BLaER1 treated with 17β-estradiol and CSF1 and Interleukin-3, amounts not matched to agents 10 nM and 100 nM (cell line): Measurements from ENCODE around the gene SPAG16.

ENCODE experiments used
- H3K27ac ChIP-seq, 11 experiments: shearing (Covaris generic); formaldehyde crosslinking; 2 replicates each; pipeline ENCODE4 v1.8.1; 2022
- H3K27me3 ChIP-seq, 11 experiments: shearing (Covaris generic); formaldehyde crosslinking; 2 replicates each; pipeline ENCODE4 v1.8.1; 2022
- H3K36me3 ChIP-seq, 11 experiments: shearing (Covaris generic); formaldehyde crosslinking; 2 replicates each; pipeline ENCODE4 v1.8.1; 2022
- H3K4me1 ChIP-seq, 10 experiments: shearing (Covaris generic); formaldehyde crosslinking; 2 replicates each; pipeline ENCODE4 v1.8.1; 2022
- H3K4me2 ChIP-seq, 11 experiments: shearing (Covaris generic); formaldehyde crosslinking; 2 replicates each; pipeline ENCODE4 v1.8.1; 2022
- H3K4me3 ChIP-seq, 10 experiments: shearing (Covaris generic); formaldehyde crosslinking; 2 replicates each; pipeline ENCODE4 v1.8.1; 2022
- H3K9ac ChIP-seq, 11 experiments: shearing (Covaris generic); formaldehyde crosslinking; 2 replicates each; pipeline ENCODE4 v1.8.1; 2022
- H3K9me3 ChIP-seq, 11 experiments: shearing (Covaris generic); formaldehyde crosslinking; replicated peaks in 1 of 11; 2 replicates each; pipeline ENCODE4 v1.8.1; 2022
- H4K20me1 ChIP-seq, 11 experiments: shearing (Covaris generic); formaldehyde crosslinking; 2 replicates each; pipeline ENCODE4 v1.8.1; 2022
- Cebpa-rat ChIP-seq, 11 experiments: shearing (Covaris generic); IDR thresholded peaks; 2 replicates each; pipeline ENCODE4 v1.8.1; 2022

SPAG16 gene

DNA sequence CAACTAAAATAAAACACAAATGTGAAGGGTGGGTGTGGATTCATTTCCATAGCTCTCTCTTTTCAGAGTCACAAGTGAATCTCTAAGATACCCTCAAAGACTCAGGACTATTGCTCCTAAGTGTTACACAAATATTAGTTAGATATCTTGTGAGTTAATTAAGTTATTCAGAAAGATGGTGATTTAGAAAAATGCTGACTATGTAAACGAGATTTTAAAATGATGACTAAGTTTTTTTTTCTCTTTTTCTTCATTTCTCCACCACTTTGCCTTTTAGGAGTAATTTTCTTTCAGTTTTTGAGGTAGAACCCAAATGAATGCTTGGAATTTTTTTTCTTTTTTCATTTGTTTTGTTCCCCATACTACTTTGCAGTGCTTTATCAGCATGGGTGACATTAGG, 479.7 kb downstream of the SPAG16 start:
- Histone ChIP-seq H3K36me3 (no peaks in the 10 kb centered on the region), H3K4me2 (no peak overlapping the region), H4K20me1 (no peaks in the 10 kb centered on the region), H3K27me3 (no peaks in the 10 kb centered on the region), H3K4me3 (no peak overlapping the region), H3K4me1 (no peaks in the 10 kb centered on the region), H3K27ac (no peak overlapping the region), H3K9me3 (no peaks in the 10 kb centered on the region), H3K9ac (no peak overlapping the region)
- TF ChIP-seq Cebpa-rat (IDR thresholded peaks at IDR 0.05): no peak

DNA sequence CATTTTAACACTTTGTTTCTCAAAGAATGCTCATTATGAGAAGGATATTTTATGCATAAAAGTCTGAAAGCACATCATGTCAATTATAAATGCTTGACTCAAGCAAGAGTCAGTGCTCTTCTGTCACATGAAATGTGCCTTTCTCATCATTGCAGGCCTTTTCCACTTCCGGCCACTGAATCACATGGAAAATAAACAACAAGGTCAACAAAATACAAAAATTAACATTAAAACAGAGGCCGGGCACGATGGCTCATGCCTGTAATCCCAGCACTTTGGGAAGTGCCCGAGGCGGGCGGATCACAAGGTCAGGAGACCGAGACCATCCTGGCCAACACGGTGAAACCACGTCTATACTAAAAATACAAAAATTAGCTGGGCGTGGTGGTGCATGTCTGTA, 480.6 kb downstream of the SPAG16 start:
- H3K4me1 ChIP-seq: no peaks in the 10 kb centered on the region
- H3K4me3 ChIP-seq: no peak overlapping the region
- H3K36me3 ChIP-seq: no peaks in the 10 kb centered on the region
- H3K27me3 ChIP-seq: no peaks in the 10 kb centered on the region
- H3K27ac ChIP-seq: no peak overlapping the region
- no peak for TF ChIP-seq Cebpa-rat (IDR thresholded peaks at IDR 0.05)
- no peaks in the 10 kb centered on the region for H3K9me3 ChIP-seq
- H4K20me1 ChIP-seq: no peaks in the 10 kb centered on the region
- H3K4me2 ChIP-seq: no peak overlapping the region
- H3K9ac ChIP-seq: no peak overlapping the region

DNA sequence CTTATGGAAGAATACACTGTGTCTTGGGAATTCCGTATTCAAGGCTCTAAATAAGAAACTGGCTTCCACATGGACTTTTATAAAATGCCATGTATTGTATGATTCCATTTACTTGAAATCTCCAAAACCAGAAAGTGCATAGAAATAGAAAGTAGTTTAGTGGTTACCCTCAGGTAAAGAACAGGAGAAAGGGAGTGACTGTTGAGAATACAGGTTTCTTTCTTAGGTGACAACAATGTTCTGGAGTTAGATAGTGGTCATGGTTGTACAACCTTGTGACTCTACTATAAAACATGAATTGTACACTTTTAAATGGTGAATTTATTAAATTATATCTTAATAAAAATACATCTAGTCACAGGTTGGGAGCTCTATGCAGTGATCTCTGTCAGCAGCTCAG, 481.8 kb downstream of the SPAG16 start:
- H3K27ac ChIP-seq: no peak overlapping the region
- H3K27me3 ChIP-seq: no peaks in the 10 kb centered on the region
- H3K4me2 ChIP-seq: no peak overlapping the region
- H3K9ac ChIP-seq: no peak overlapping the region
- no peaks in the 10 kb centered on the region for H3K36me3 ChIP-seq
- no peaks in the 10 kb centered on the region for H3K4me1 ChIP-seq
- no peaks in the 10 kb centered on the region for H4K20me1 ChIP-seq
- no peak for TF ChIP-seq Cebpa-rat (IDR thresholded peaks at IDR 0.05)
- no peak overlapping the region for H3K4me3 ChIP-seq
- H3K9me3 ChIP-seq: no peaks in the 10 kb centered on the region

DNA sequence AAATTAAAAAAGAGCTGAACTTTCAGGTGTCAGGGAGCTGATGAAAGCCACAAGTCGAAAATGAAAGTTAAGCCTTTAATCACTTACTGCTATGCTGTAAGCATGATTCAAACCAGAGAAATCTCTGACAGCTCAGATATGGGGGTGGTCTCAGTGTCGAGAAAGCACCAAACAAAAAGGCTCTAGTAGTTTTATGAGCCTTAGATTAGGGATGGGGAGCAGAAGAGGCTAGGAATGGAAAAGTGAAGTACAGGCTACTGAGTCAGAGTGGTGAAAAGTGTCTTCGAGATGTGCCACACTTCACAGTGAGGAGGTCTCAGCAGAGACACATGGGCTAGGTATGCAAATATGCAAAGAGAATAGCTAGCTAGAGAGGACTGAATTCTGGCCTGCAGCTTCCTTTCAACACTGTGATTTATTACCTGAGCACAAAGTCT, 482.2 kb downstream of the SPAG16 start:
- Histone ChIP-seq H3K27me3 (no peaks in the 10 kb centered on the region), H3K36me3 (no peaks in the 10 kb centered on the region), H3K9ac (no peak overlapping the region), H3K4me1 (no peaks in the 10 kb centered on the region), H4K20me1 (no peaks in the 10 kb centered on the region), H3K4me2 (no peak overlapping the region), H3K27ac (no peak overlapping the region), H3K9me3 (no peaks in the 10 kb centered on the region), H3K4me3 (no peak overlapping the region)
- no peak for TF ChIP-seq Cebpa-rat (IDR thresholded peaks at IDR 0.05)

DNA sequence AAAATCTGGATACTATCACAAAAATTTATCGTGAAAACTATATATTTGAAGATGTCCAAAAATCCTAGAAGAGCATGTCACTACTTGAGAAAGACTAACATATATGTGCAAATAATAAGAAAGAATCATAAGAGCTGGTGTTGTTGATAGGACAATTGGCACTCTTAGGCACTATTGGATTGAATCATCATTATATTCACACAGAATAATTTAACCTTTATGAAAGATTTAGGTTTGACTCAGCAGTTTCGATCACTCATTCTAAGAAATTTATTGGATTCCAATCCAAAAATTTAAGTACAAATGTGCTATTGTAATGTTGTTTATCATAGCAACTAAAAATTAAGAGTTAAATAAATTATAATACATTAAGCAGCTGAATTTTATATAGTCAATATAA, 503.6 kb downstream of the SPAG16 start:
- H3K27me3 ChIP-seq: no peaks in the 10 kb centered on the region
- no peak overlapping the region for H3K4me2 ChIP-seq
- no peak overlapping the region for H3K27ac ChIP-seq
- H3K4me3 ChIP-seq: no peak overlapping the region
- no peak for TF ChIP-seq Cebpa-rat (IDR thresholded peaks at IDR 0.05)
- no peaks in the 10 kb centered on the region for H3K36me3 ChIP-seq
- no peaks in the 10 kb centered on the region for H3K4me1 ChIP-seq
- no peaks in the 10 kb centered on the region for H3K9me3 ChIP-seq
- H4K20me1 ChIP-seq: no peaks in the 10 kb centered on the region
- H3K9ac ChIP-seq: no peak overlapping the region

DNA sequence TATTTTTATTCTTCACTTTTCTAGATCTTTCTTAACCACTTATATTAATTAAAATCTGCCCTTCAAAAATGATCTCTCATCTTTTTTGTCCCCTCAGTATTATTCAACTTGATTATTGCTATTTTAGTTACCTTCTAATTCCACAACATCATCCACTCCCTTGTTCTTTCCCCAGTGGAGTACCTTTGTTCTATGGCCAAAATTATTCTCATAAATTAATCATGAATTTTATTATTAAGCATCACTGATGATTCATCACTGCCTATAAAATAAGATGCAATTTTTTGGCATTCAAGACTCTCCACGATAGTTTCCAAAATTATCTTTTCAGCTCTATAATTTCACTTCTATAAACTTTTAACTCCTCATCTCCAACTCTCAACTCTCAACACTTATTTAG, 505.7 kb downstream of the SPAG16 start:
- Histone ChIP-seq H3K4me2 (no peak overlapping the region), H3K4me1 (no peaks in the 10 kb centered on the region), H3K9me3 (no peaks in the 10 kb centered on the region), H3K9ac (no peak overlapping the region), H3K4me3 (no peak overlapping the region), H3K27me3 (no peaks in the 10 kb centered on the region), H3K27ac (no peak overlapping the region), H4K20me1 (no peaks in the 10 kb centered on the region), H3K36me3 (no peaks in the 10 kb centered on the region)
- no peak for TF ChIP-seq Cebpa-rat (IDR thresholded peaks at IDR 0.05)

DNA sequence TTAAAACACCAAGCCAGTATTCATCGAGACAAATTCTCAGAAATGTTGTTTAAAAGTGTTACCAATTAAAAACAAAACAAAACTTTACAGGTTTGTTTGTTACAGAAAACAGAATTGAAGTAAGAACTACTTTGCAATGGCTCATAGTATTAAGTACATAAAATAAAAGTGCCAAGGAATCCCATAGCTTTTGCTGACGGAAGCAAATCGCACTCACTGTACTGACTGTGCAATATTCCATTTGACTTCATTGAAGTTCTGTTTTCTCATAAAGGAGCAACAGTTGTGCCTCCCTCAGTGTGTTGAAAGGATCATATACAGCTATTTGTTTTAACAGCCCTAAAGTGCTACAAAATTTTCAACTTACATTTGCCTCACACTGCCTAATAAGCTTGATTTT, 507.8 kb downstream of the SPAG16 start:
- no peaks in the 10 kb centered on the region for H3K4me1 ChIP-seq
- no peak overlapping the region for H3K27ac ChIP-seq
- H3K9me3 ChIP-seq: no peaks in the 10 kb centered on the region
- no peak overlapping the region for H3K9ac ChIP-seq
- H3K4me2 ChIP-seq: no peak overlapping the region
- no peak overlapping the region for H3K4me3 ChIP-seq
- TF ChIP-seq Cebpa-rat (IDR thresholded peaks at IDR 0.05): no peak
- no peaks in the 10 kb centered on the region for H4K20me1 ChIP-seq
- no peaks in the 10 kb centered on the region for H3K36me3 ChIP-seq
- H3K27me3 ChIP-seq: no peaks in the 10 kb centered on the region

DNA sequence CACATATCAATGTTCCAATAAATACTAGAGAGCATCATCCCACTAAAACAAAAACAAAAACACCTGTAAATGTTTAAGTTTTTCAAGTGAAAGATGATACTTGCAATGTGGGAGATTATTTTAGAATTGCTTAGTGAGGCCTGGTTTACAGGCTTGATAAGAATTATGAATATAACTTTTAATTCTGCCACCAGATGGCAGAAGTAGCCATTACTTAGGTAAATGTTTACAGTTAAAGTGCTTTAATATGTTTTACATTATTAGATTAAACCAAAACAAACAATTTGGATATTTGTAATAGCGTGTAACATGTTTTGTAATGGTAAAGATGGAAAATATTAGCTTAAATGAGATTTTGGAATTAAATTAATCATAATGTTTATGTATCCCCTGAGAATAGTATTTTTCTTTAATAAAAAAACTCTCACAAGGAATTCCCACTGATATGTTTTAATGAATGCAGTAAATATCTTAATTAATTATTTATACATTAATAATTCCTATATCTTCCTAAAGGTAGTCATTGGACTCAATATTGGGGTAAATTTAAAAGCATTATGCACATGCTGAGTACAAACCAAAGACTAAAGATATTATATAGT, 522.0 kb downstream of the SPAG16 start:
- Histone ChIP-seq H3K27me3 (no peaks in the 10 kb centered on the region), H4K20me1 (no peaks in the 10 kb centered on the region), H3K9me3 (no peaks in the 10 kb centered on the region), H3K27ac (no peak overlapping the region), H3K4me1 (no peaks in the 10 kb centered on the region), H3K4me2 (no peak overlapping the region), H3K4me3 (no peak overlapping the region), H3K36me3 (no peaks in the 10 kb centered on the region), H3K9ac (no peak overlapping the region)
- no peak for TF ChIP-seq Cebpa-rat (IDR thresholded peaks at IDR 0.05)

DNA sequence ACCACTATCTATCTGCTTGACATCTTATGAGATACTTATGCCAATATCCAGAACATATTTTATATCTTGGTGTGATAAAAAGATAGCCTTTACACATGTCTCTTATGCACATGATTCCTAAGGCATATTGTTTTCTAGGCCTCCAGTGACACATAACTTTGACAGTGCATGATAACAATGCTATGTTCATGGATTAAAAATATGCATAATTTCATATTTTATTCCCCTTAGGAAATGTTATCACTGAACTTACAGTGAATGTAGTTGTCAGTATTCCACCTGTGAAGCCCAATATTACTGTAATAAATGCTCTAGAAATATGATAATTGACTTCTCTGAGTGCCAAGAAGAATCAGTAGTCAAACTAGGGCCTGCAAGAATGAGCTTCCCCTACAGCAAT, 532.3 kb downstream of the SPAG16 start:
- Histone ChIP-seq H3K27me3 (no peaks in the 10 kb centered on the region), H3K9me3 (peaks cover 0 to 5% (median 0%) of the 10 kb centered on the region in 11 experiments; a peak in 1 of 22 replicates), H3K4me1 (no peaks in the 10 kb centered on the region), H3K27ac (no peak overlapping the region), H3K4me3 (no peak overlapping the region), H3K4me2 (no peak overlapping the region), H3K36me3 (no peaks in the 10 kb centered on the region), H3K9ac (no peak overlapping the region), H4K20me1 (no peaks in the 10 kb centered on the region)
- no peak for TF ChIP-seq Cebpa-rat (IDR thresholded peaks at IDR 0.05)

DNA sequence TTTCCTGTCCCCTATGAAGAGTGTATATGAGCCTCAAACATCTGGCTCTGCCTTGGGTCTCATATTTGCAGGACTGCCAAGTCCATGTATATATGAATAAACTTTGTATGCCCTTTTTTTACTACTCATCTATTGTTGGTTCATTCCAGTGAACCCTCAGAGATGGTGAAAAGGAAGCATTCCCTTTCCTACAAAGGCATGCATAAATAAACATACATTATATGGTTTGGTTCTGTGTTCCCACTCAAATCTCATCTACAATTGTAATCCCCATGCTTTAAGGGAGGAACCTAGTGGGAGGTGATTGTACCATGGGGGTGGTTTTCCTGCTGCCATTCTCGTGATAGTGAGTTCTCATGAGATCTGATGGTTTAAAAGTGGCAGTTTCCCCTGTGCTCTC, 534.2 kb downstream of the SPAG16 start:
- Histone ChIP-seq H4K20me1 (no peaks in the 10 kb centered on the region), H3K27ac (no peak overlapping the region), H3K9ac (no peak overlapping the region), H3K4me3 (no peak overlapping the region), H3K36me3 (no peaks in the 10 kb centered on the region), H3K4me1 (no peaks in the 10 kb centered on the region), H3K27me3 (no peaks in the 10 kb centered on the region), H3K9me3 (peaks cover 0 to 5% (median 0%) of the 10 kb centered on the region in 11 experiments; a peak in 1 of 22 replicates), H3K4me2 (no peak overlapping the region)
- no peak for TF ChIP-seq Cebpa-rat (IDR thresholded peaks at IDR 0.05)
